ENCODE measurements around the gene NAXD. TPM values are rescaled to one million over a fixed set of nuclear protein-coding genes. Genes with fewer than 3 reads are reported as not detected.

The NAXD gene
- total and polyA plus RNA-seq, 4 experiments from 2014 or later = 20.4 to 33.4 (median 26.5) TPM

- intact Hi-C loops (cut with micrococcal nuclease) = no loop called here
- peaks cover 48% of the 10 kb centered on the region for H3K36me3 ChIP-seq (ENCODE audit: insufficient read depth, low read length)
- H3K27me3 ChIP-seq (ENCODE audit: insufficient read depth, low read length) = no peaks in the 10 kb centered on the region
- H3K27ac ChIP-seq (ENCODE audit: low read depth, low read length) = no peak overlapping the region
- H3K27me3 Mint-ChIP-seq = no peaks in the 10 kb centered on the region
- DNase-seq = no peak
- H3K27ac Mint-ChIP-seq = peak overlapping the region in 2 of 7 donors; percentile 41 to 42
- peaks cover 0 to 11% (median 0%) of the 10 kb centered on the region in 4 donors for H3K4me1 Mint-ChIP-seq
- H3K4me3 ChIP-seq (ENCODE audit: low read length in 2 of 2) = no peak overlapping the region
- no peaks in the 10 kb centered on the region for H3K9me3 ChIP-seq (ENCODE audit: control insufficient read depth in 1 of 2, low read length in 2 of 2)
- H3K4me1 ChIP-seq (ENCODE audit: insufficient read depth, low read length) = no peaks in the 10 kb centered on the region
- peaks cover 0 to 2% (median 0%) of the 10 kb centered on the region in 8 donors for H3K9me3 Mint-ChIP-seq
- H3K4me3 Mint-ChIP-seq = no peak overlapping the region
- CTCF ChIA-PET (ENCODE audit: partially characterized antibody) = no interaction called here
- H3K36me3 Mint-ChIP-seq = peaks cover 39 to 71% of the 10 kb centered on the region in 2 donors
- POLR2A ChIA-PET (ENCODE audit: partially characterized antibody) = no interaction called here
Observed at GRCh38 chr13:110640591-110641029, 25.3 kb downstream of the NAXD start.

GRCh38 chr13:110641055-110642015, 26.0 kb downstream of the NAXD start:
- DNase-seq = no peak
- no peak overlapping the region for H3K4me3 Mint-ChIP-seq
- peaks cover 0 to 14% (median 0%) of the 10 kb centered on the region in 4 donors for H3K4me1 Mint-ChIP-seq
- H3K36me3 ChIP-seq (ENCODE audit: insufficient read depth, low read length) = peaks cover 41% of the 10 kb centered on the region
- peaks cover 0 to 2% (median 0%) of the 10 kb centered on the region in 8 donors for H3K9me3 Mint-ChIP-seq
- H3K4me1 ChIP-seq (ENCODE audit: insufficient read depth, low read length) = no peaks in the 10 kb centered on the region
- H3K27ac ChIP-seq (ENCODE audit: low read depth, low read length) = no peak overlapping the region
- no peaks in the 10 kb centered on the region for H3K27me3 Mint-ChIP-seq
- intact Hi-C loops (cut with micrococcal nuclease) = no loop called here
- H3K9me3 ChIP-seq (ENCODE audit: control insufficient read depth in 1 of 2, low read length in 2 of 2) = no peaks in the 10 kb centered on the region
- ChIA-PET POLR2A (ENCODE audit: partially characterized antibody) (interaction anchor here (0.6 kb wide), 1 partner anchor 1988 kb away, joined by 3 read pairs; no protein-coding TSS in a partner anchor), CTCF (ENCODE audit: partially characterized antibody) (no interaction called here)
- H3K4me3 ChIP-seq (ENCODE audit: low read length in 2 of 2) = no peak overlapping the region
- H3K36me3 Mint-ChIP-seq = peaks cover 35 to 73% of the 10 kb centered on the region in 2 donors
- H3K27ac Mint-ChIP-seq = peak overlapping the region in 4 of 7 donors; percentile 17 to 81 (median 54)
- no peaks in the 10 kb centered on the region for H3K27me3 ChIP-seq (ENCODE audit: insufficient read depth, low read length)

- H3K27me3 ChIP-seq (ENCODE audit: insufficient read depth, low read length) = no peaks in the 10 kb centered on the region
- Mint-ChIP-seq H3K36me3 (peaks cover 29 to 63% of the 10 kb centered on the region in 2 donors), H3K27ac (peak overlapping the region in 1 of 7 donors; percentile 52), H3K4me1 (peaks cover 0 to 14% (median 0%) of the 10 kb centered on the region in 4 donors), H3K4me3 (no peak overlapping the region), H3K9me3 (peaks cover 0 to 2% (median 0%) of the 10 kb centered on the region in 8 donors), H3K27me3 (no peaks in the 10 kb centered on the region)
- peaks cover 30% of the 10 kb centered on the region for H3K36me3 ChIP-seq (ENCODE audit: insufficient read depth, low read length)
- H3K27ac ChIP-seq (ENCODE audit: low read depth, low read length) = no peak overlapping the region
- ChIA-PET CTCF (ENCODE audit: partially characterized antibody) (no interaction called here), POLR2A (ENCODE audit: partially characterized antibody) (no interaction called here)
- no peak for DNase-seq
- intact Hi-C loops (cut with micrococcal nuclease) = no loop called here
- no peaks in the 10 kb centered on the region for H3K4me1 ChIP-seq (ENCODE audit: insufficient read depth, low read length)
- no peaks in the 10 kb centered on the region for H3K9me3 ChIP-seq (ENCODE audit: control insufficient read depth in 1 of 2, low read length in 2 of 2)
- no peak overlapping the region for H3K4me3 ChIP-seq (ENCODE audit: low read length in 2 of 2)
Observed at GRCh38 chr13:110642291-110642981, 27.1 kb downstream of the NAXD start.

GRCh38 chr13:110643324-110643723, 28.0 kb downstream of the NAXD start:
- Histone ChIP-seq H3K4me1 (ENCODE audit: insufficient read depth, low read length) (no peaks in the 10 kb centered on the region), H3K36me3 (ENCODE audit: insufficient read depth, low read length) (peaks cover 28% of the 10 kb centered on the region), H3K27me3 (ENCODE audit: insufficient read depth, low read length) (no peaks in the 10 kb centered on the region), H3K4me3 (ENCODE audit: low read length in 2 of 2) (no peak overlapping the region), H3K27ac (ENCODE audit: low read depth, low read length) (no peak overlapping the region), H3K9me3 (ENCODE audit: control insufficient read depth in 1 of 2, low read length in 2 of 2) (no peaks in the 10 kb centered on the region)
- DNase-seq = no peak
- Mint-ChIP-seq H3K4me1 (peaks cover 0 to 14% (median 0%) of the 10 kb centered on the region in 4 donors), H3K27me3 (no peaks in the 10 kb centered on the region), H3K27ac (no peak overlapping the region), H3K4me3 (no peak overlapping the region), H3K9me3 (peaks cover 0 to 2% (median 0%) of the 10 kb centered on the region in 8 donors), H3K36me3 (peaks cover 27 to 63% of the 10 kb centered on the region in 2 donors)
- ChIA-PET POLR2A (ENCODE audit: partially characterized antibody) (no interaction called here), CTCF (ENCODE audit: partially characterized antibody) (no interaction called here)
- intact Hi-C loops (cut with micrococcal nuclease) = no loop called here

GRCh38 chr13:110643768-110644421, 28.6 kb downstream of the NAXD start:
- H3K4me1 ChIP-seq (ENCODE audit: insufficient read depth, low read length) = no peaks in the 10 kb centered on the region
- H3K4me1 Mint-ChIP-seq = peaks cover 0 to 14% (median 0%) of the 10 kb centered on the region in 4 donors
- H3K27ac Mint-ChIP-seq = peak overlapping the region in 1 of 7 donors; percentile 40
- intact Hi-C loops (cut with micrococcal nuclease) = loop anchor here (1.0 kb wide), 1 partner anchor 175 kb away; no protein-coding TSS in a partner anchor
- no peak overlapping the region for H3K4me3 Mint-ChIP-seq
- H3K4me3 ChIP-seq (ENCODE audit: low read length in 2 of 2) = no peak overlapping the region
- ChIA-PET CTCF (ENCODE audit: partially characterized antibody) (interaction anchor here (1.0 to 2.0 kb wide), 7 partner anchors 8 to 424 kb away, joined by 3 to 8 read pairs (median 3); no protein-coding TSS in a partner anchor), POLR2A (ENCODE audit: partially characterized antibody) (interaction anchor here (1.0 to 1.4 kb wide), 2 partner anchors 27 to 69 kb away, joined by 3 to 5 read pairs; no protein-coding TSS in a partner anchor)
- no peaks in the 10 kb centered on the region for H3K27me3 ChIP-seq (ENCODE audit: insufficient read depth, low read length)
- H3K27ac ChIP-seq (ENCODE audit: low read depth, low read length) = no peak overlapping the region
- peaks cover 0 to 2% (median 0%) of the 10 kb centered on the region in 8 donors for H3K9me3 Mint-ChIP-seq
- no peaks in the 10 kb centered on the region for H3K27me3 Mint-ChIP-seq
- peaks cover 24% of the 10 kb centered on the region for H3K36me3 ChIP-seq (ENCODE audit: insufficient read depth, low read length)
- H3K9me3 ChIP-seq (ENCODE audit: control insufficient read depth in 1 of 2, low read length in 2 of 2) = no peaks in the 10 kb centered on the region
- no peak for DNase-seq
- peaks cover 22 to 59% of the 10 kb centered on the region in 2 donors for H3K36me3 Mint-ChIP-seq

- H3K36me3 Mint-ChIP-seq = peaks cover 20 to 54% of the 10 kb centered on the region in 2 donors
- peak overlapping the region in 1 of 8 donors; percentile 31 for H3K4me3 Mint-ChIP-seq
- no peaks in the 10 kb centered on the region for H3K27me3 Mint-ChIP-seq
- no peak overlapping the region for H3K27ac ChIP-seq (ENCODE audit: low read depth, low read length)
- intact Hi-C loops (cut with micrococcal nuclease) = loop anchor here (1.0 kb wide), 1 partner anchor 174 kb away; no protein-coding TSS in a partner anchor
- no peaks in the 10 kb centered on the region for H3K4me1 ChIP-seq (ENCODE audit: insufficient read depth, low read length)
- ChIA-PET CTCF (ENCODE audit: partially characterized antibody) (interaction anchor here (0.6 to 2.0 kb wide), 10 partner anchors 9 to 423 kb away, joined by 3 to 8 read pairs (median 4); no protein-coding TSS in a partner anchor), POLR2A (ENCODE audit: partially characterized antibody) (interaction anchor here (1.0 to 1.4 kb wide), 2 partner anchors 28 to 68 kb away, joined by 3 to 5 read pairs; no protein-coding TSS in a partner anchor)
- H3K27me3 ChIP-seq (ENCODE audit: insufficient read depth, low read length) = no peaks in the 10 kb centered on the region
- no peak overlapping the region for H3K4me3 ChIP-seq (ENCODE audit: low read length in 2 of 2)
- H3K36me3 ChIP-seq (ENCODE audit: insufficient read depth, low read length) = peaks cover 21% of the 10 kb centered on the region
- peaks cover 0 to 14% (median 0%) of the 10 kb centered on the region in 4 donors for H3K4me1 Mint-ChIP-seq
- H3K9me3 Mint-ChIP-seq = peaks cover 0 to 2% (median 0%) of the 10 kb centered on the region in 8 donors
- peak; percentile 38 to 60 (median 56) for DNase-seq
- no peaks in the 10 kb centered on the region for H3K9me3 ChIP-seq (ENCODE audit: control insufficient read depth in 1 of 2, low read length in 2 of 2)
- H3K27ac Mint-ChIP-seq = peak overlapping the region in 3 of 7 donors; percentile 25 to 55 (median 40)
Observed at GRCh38 chr13:110644892-110645521, 29.7 kb downstream of the NAXD start.

All from CD4-positive, alpha-beta memory T cell (primary cell).